VCaP (cell line): ENCODE measurements around the gene FAM3A.

Source experiments
- H3K27ac ChIP-seq: fragments of 450-650 bp; 2 replicates; pipeline ENCODE4 v1.5.1; 2017
- CTCF ChIP-seq: fragments of 450-650 bp; conservative IDR thresholded peaks from 2 replicates; pipeline ENCODE4 v1.5.1; 2017; ENCODE audit warnings: mild to moderate bottlenecking, moderate library complexity

The FAM3A gene

DNA sequence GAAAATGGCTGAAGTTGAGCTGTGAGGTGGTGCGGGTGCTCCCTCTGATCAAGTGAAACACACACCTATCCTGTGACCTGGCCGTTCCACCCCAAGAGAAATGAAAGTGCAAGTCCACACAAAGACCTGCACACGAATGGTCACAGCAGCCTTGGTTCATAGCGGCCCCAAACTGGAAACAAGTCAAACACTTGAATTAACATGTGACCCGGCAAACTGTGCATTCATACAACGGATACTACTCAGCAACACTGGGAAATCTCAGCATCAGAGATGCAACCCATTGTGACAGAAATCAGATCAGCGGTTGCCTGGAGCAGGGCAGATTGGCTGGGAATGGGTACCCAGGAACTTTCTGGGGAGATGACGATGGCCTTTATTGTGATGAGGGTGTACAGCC lies 23.0 kb upstream of the FAM3A start:
- H3K27ac ChIP-seq: no peak overlapping the region
- TF ChIP-seq CTCF: no peak

DNA sequence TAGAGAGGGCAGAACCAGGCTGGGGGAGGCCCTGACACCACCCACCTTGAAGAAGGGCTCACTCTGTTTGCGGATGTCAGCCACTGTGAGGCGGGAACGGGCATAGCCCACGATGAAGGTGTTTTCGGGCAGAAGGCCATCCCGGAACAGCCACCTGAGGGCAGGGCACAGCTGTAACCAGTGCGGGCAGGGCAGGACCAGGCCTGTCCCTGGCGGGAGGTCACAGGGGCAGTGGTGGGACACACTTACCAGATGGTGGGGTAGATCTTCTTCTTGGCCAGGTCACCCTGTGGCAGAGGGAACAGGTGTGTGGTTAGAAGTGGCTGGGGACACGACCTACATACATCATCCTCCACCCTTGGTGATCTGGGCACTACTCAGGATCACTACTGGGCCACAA lies 19.9 kb upstream of the FAM3A start:
- H3K27ac ChIP-seq: no peak overlapping the region
- no peak for TF ChIP-seq CTCF

- H3K27ac ChIP-seq: peak overlapping the region; percentile 32; the same call in 1 of the 2 replicates
- peak; percentile 91 for TF ChIP-seq CTCF
Measured at GRCh38 chrX:154534526-154535322, 18.7 kb upstream of the FAM3A start.

- no peak overlapping the region for H3K27ac ChIP-seq
- TF ChIP-seq CTCF: no peak
Measured at GRCh38 chrX:154532690-154533089, 16.7 kb upstream of the FAM3A start.

- no peak for TF ChIP-seq CTCF
Measured at GRCh38 chrX:154531626-154532025, 15.6 kb upstream of the FAM3A start.

DNA sequence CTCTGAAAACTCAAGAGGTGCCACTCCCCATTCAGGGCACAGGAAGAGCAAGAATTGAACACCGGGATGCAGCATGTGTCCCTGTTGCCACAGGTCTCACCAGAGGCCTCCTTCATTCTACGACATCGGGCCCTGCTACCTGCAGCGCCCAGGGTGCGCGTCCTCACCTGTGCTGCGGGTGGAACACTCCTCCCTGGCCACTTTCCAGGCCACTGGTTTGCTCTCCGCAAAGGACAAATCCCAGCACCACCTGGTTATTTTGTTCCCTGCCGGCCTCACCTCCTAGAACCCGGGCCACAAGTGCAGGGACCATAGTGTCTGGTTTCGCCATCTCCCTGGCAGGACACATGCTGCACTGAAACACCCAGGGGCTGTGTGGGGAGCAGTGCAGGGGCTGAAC lies 14.3 kb upstream of the FAM3A start:
- TF ChIP-seq CTCF: no peak
- no peak overlapping the region for H3K27ac ChIP-seq

More at GRCh38 chrX:154531626-154532025, 15.6 kb upstream of the FAM3A start:
- no peak overlapping the region for H3K27ac ChIP-seq

- H3K27ac ChIP-seq: no peak overlapping the region
- TF ChIP-seq CTCF: no peak
Measured at GRCh38 chrX:154529206-154529612, 13.2 kb upstream of the FAM3A start.
